DOHH2 (cell line): ENCODE data around the gene SLC16A12.
"Not testable (repeated sequence)": the region's sequence is repeated elsewhere in the genome, so short reads cannot be mapped to it uniquely, and the experiment has no call there.

Source experiments
- H3F3A ChIP-seq: fragments of 200-600 bp; sonication (generic), shearing (Covaris generic); 2 replicates; pipeline ENCODE4 v1.6.0; 2016; ENCODE audit warnings: antibody characterized with exemption, mild to moderate bottlenecking; ENCODE audit not compliant: control insufficient read depth, insufficient read depth
- H3K27ac ChIP-seq: fragments of 200-600 bp; sonication (generic); 2 replicates; pipeline ENCODE4 v1.5.1; 2014; ENCODE audit warnings: low read depth, mild to moderate bottlenecking, low read length, moderate library complexity
- H3K27me3 ChIP-seq: fragments of 200-600 bp; sonication (generic); 2 replicates; pipeline ENCODE4 v1.6.1; 2014; ENCODE audit warnings: mild to moderate bottlenecking, low read length, mixed read lengths; ENCODE audit not compliant: control insufficient read depth
- H3K36me3 ChIP-seq: fragments of 200-600 bp; sonication (generic); 2 replicates; pipeline ENCODE4 v1.6.1; 2014; ENCODE audit warnings: mild to moderate bottlenecking, low read length, moderate library complexity, mixed read lengths; ENCODE audit not compliant: control insufficient read depth
- H3K4me1 ChIP-seq: fragments of 200-600 bp; sonication (generic); 2 replicates; pipeline ENCODE4 v1.6.1; 2014; ENCODE audit warnings: mild to moderate bottlenecking, low read length, mixed read lengths; ENCODE audit not compliant: control insufficient read depth
- H3K4me2 ChIP-seq: fragments of 200-600 bp; sonication (generic); 2 replicates; pipeline ENCODE4 v1.6.0; 2014; ENCODE audit warnings: mild to moderate bottlenecking, low read length, moderate library complexity
- H3K4me3 ChIP-seq: fragments of 200-600 bp; sonication (generic); 2 replicates; pipeline ENCODE4 v1.5.1; 2014; ENCODE audit warnings: mild to moderate bottlenecking, low read length, mixed read lengths
- H3K79me2 ChIP-seq: fragments of 200-600 bp; sonication (generic); 2 replicates; pipeline ENCODE4 v1.6.1; 2014; ENCODE audit warnings: mild to moderate bottlenecking, low read length, mixed read lengths; ENCODE audit not compliant: control insufficient read depth
- H3K9me2 ChIP-seq: fragments of 200-600 bp; sonication (generic); replicated peaks from 2 replicates; pipeline ENCODE4 v1.6.1; 2014; ENCODE audit warnings: mild to moderate bottlenecking, low read length, mixed read lengths; ENCODE audit not compliant: control insufficient read depth
- H3K9me3 ChIP-seq: fragments of 200-600 bp; sonication (generic); 2 replicates; pipeline ENCODE4 v1.6.1; 2014; ENCODE audit warnings: antibody characterized with exemption, low read length, mixed read lengths; ENCODE audit not compliant: control insufficient read depth, insufficient read depth
- H4K20me1 ChIP-seq: fragments of 200-600 bp; sonication (generic); 2 replicates; pipeline ENCODE4 v1.6.0; 2014; ENCODE audit warnings: low read depth, mild to moderate bottlenecking, antibody characterized with exemption, low read length, moderate library complexity; ENCODE audit not compliant: control insufficient read depth, insufficient read depth
- EZH2phosphoT487 ChIP-seq: fragments of 200-600 bp; sonication (generic); IDR thresholded peaks from 2 replicates; pipeline ENCODE4 v1.6.1; 2017; ENCODE audit warnings: borderline replicate concordance, mild to moderate bottlenecking, antibody characterized with exemption, low read length, moderate library complexity, mixed read lengths
- TF ChIP-seq, protein P1 (sequence below): fragments of 200-600 bp; sonication (generic); IDR thresholded peaks from one replicate; pipeline ENCODE4 v1.5.1; 2014; ENCODE audit warnings: antibody characterized with exemption, mild to moderate bottlenecking, low read depth, low read length; ENCODE audit not compliant: poor library complexity, severe bottlenecking

Gene SLC16A12

DNA sequence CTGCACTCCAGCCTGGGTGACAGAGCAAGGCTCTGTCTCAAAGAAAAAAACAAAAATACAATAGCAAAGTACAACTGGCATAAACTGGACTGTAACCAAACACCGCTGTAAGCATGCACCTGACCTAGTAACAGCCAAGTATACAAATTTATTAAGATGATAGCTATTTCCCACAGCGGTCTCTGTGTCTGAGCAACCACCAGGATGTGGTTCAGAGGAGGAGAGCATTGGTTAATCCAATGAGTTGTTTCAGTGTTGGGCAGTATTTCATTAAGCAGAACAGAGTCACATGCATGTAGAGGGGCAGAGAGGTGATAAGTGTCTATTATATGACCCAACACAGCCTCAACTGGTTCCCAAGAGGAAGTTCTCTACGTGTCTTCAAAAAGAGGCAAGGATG is 4.0 kb downstream of the SLC16A12 start:
- no peaks in the 10 kb centered on the region for H3K9me2 ChIP-seq
- no peak for TF ChIP-seq EZH2phosphoT487
- TF ChIP-seq, protein P1, sequence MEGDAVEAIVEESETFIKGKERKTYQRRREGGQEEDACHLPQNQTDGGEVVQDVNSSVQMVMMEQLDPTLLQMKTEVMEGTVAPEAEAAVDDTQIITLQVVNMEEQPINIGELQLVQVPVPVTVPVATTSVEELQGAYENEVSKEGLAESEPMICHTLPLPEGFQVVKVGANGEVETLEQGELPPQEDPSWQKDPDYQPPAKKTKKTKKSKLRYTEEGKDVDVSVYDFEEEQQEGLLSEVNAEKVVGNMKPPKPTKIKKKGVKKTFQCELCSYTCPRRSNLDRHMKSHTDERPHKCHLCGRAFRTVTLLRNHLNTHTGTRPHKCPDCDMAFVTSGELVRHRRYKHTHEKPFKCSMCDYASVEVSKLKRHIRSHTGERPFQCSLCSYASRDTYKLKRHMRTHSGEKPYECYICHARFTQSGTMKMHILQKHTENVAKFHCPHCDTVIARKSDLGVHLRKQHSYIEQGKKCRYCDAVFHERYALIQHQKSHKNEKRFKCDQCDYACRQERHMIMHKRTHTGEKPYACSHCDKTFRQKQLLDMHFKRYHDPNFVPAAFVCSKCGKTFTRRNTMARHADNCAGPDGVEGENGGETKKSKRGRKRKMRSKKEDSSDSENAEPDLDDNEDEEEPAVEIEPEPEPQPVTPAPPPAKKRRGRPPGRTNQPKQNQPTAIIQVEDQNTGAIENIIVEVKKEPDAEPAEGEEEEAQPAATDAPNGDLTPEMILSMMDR = no peak
- no peaks in the 10 kb centered on the region for H3K9me3 ChIP-seq
- no peak overlapping the region for H3K27ac ChIP-seq
- no peaks in the 10 kb centered on the region for H3K36me3 ChIP-seq
- H3K4me3 ChIP-seq = no peak overlapping the region
- no peak overlapping the region for H3K4me2 ChIP-seq
- no peaks in the 10 kb centered on the region for H3F3A ChIP-seq
- no peaks in the 10 kb centered on the region for H3K27me3 ChIP-seq
- no peaks in the 10 kb centered on the region for H4K20me1 ChIP-seq
- no peaks in the 10 kb centered on the region for H3K79me2 ChIP-seq
- H3K4me1 ChIP-seq = no peaks in the 10 kb centered on the region

- not testable (repeated sequence) for H3K9me2 ChIP-seq, H4K20me1 ChIP-seq, H3K4me1 ChIP-seq, H3K4me3 ChIP-seq, H3K27ac ChIP-seq, H3K79me2 ChIP-seq, H3K36me3 ChIP-seq, H3K9me3 ChIP-seq, H3F3A ChIP-seq, H3K27me3 ChIP-seq, H3K4me2 ChIP-seq
Observed at GRCh38 chr10:89529711-89530110, 5.7 kb downstream of the SLC16A12 start.

- H3F3A ChIP-seq = no peaks in the 10 kb centered on the region
- no peak for TF ChIP-seq EZH2phosphoT487
- TF ChIP-seq, protein P1 = no peak
- H3K27me3 ChIP-seq = no peaks in the 10 kb centered on the region
- H3K36me3 ChIP-seq = no peaks in the 10 kb centered on the region
- H3K4me3 ChIP-seq = no peak overlapping the region
- no peaks in the 10 kb centered on the region for H4K20me1 ChIP-seq
- H3K9me3 ChIP-seq = no peaks in the 10 kb centered on the region
- no peaks in the 10 kb centered on the region for H3K9me2 ChIP-seq
- no peak overlapping the region for H3K27ac ChIP-seq
- H3K4me2 ChIP-seq = no peak overlapping the region
- H3K79me2 ChIP-seq = no peaks in the 10 kb centered on the region
- no peaks in the 10 kb centered on the region for H3K4me1 ChIP-seq
Observed at GRCh38 chr10:89526358-89526757, 9.0 kb downstream of the SLC16A12 start.

- Histone ChIP-seq H3K4me3 (no peak overlapping the region), H3K79me2 (no peaks in the 10 kb centered on the region), H3K9me2 (no peaks in the 10 kb centered on the region), H3K4me2 (no peak overlapping the region), H3K9me3 (no peaks in the 10 kb centered on the region), H3K36me3 (no peaks in the 10 kb centered on the region), H3K4me1 (no peaks in the 10 kb centered on the region), H4K20me1 (no peaks in the 10 kb centered on the region), H3F3A (no peaks in the 10 kb centered on the region), H3K27ac (no peak overlapping the region), H3K27me3 (no peaks in the 10 kb centered on the region)
- TF ChIP-seq, protein P1 = no peak
- TF ChIP-seq EZH2phosphoT487 = no peak
Observed at GRCh38 chr10:89525556-89525955, 9.8 kb downstream of the SLC16A12 start.
